ENCODE data around the gene ITPRIPL1.

Gene ITPRIPL1

GRCh38 chr2:96361751-96362150 lies 36.6 kb downstream of the ITPRIPL1 start:
- no peak for DNase-seq

GRCh38 chr2:96369186-96369585 lies 44.1 kb downstream of the ITPRIPL1 start:
- no peak for DNase-seq

GRCh38 chr2:96374211-96374951 lies 49.3 kb downstream of the ITPRIPL1 start:
- DNase-seq, result peak; percentile 67

Measured in NCI-H2029 treated with DMSO at 0.1 percent for 48 hours (cell line).